Natural killer cell treated with Interleukin-12 subunit alpha and Interleukin-12 subunit beta and Interleukin-15 and Interleukin-18, amount 100 ng/mL, for 72 hours (primary cell): ENCODE measurements around the gene SPOCK3. TPM values are rescaled to one million over a fixed set of nuclear protein-coding genes. Genes with fewer than 3 reads are reported as not detected.
"Not testable (repeated sequence)": the region's sequence is repeated elsewhere in the genome, so short reads cannot be mapped to it uniquely, and the experiment has no call there.

Source experiments
- ATAC-seq, 2 donors: fragments of 150-1000 bp; cut with Tn5 transposase in 1 of 2; sonication (Bioruptor Pico), chemical (Tn5 transposase) in 1 of 2; 2 replicates each; pipeline ENCODE4 v1.10.0; 2021
- DNase-seq: peaks from one replicate; pipeline ENCODE4 v3.0.0; 2022; ENCODE audit warnings: low spot score
- H3K27ac Mint-ChIP-seq, 2 donors: 1 replicate in 1 of 2; 2 replicates in 1 of 2; pipeline ENCODE4 v1.8.0; 2022; ENCODE audit warnings: mixed read lengths in 2 of 2, mild to moderate bottlenecking in 1 of 2, moderate library complexity in 1 of 2
- H3K27me3 Mint-ChIP-seq, 2 donors: 1 replicate in 1 of 2; 2 replicates in 1 of 2; pipeline ENCODE4 v1.8.0; 2022; ENCODE audit warnings: mixed read lengths in 2 of 2
- H3K36me3 Mint-ChIP-seq: one replicate; pipeline ENCODE4 v1.8.0; 2022; ENCODE audit warnings: mixed read lengths
- H3K4me1 Mint-ChIP-seq, 2 donors: 1 replicate in 1 of 2; 2 replicates in 1 of 2; pipeline ENCODE4 v1.8.0; 2022; ENCODE audit warnings: low read depth in 2 of 2, mixed read lengths in 2 of 2, mild to moderate bottlenecking in 1 of 2
- H3K4me3 Mint-ChIP-seq: one replicate; pipeline ENCODE4 v1.8.0; 2022; ENCODE audit warnings: mixed read lengths
- H3K9me3 Mint-ChIP-seq: 2 replicates; pipeline ENCODE4 v1.8.0; 2022; ENCODE audit warnings: mixed read lengths
- total RNA-seq, 2 donors: library from RNA; stranded (reverse); gene quantifications; one replicate each; pipeline ENCODE4 v1.2.3, GENCODE V29; 2022

SPOCK3 gene
- total RNA-seq, 2 donors from 2014 or later: not detected

GRCh38 chr4:166930464-166930863 is 303.8 kb downstream of the SPOCK3 start:
- ATAC-seq: no peak
- Mint-ChIP-seq H3K9me3 (peaks cover 15% of the 10 kb centered on the region), H3K4me3 (no peak overlapping the region), H3K36me3 (no peaks in the 10 kb centered on the region), H3K27me3 (no peaks in the 10 kb centered on the region), H3K27ac (no peak overlapping the region), H3K4me1 (no peaks in the 10 kb centered on the region)
- no peak for DNase-seq

- Mint-ChIP-seq H3K4me1 (no peaks in the 10 kb centered on the region), H3K36me3 (peaks cover 5% of the 10 kb centered on the region), H3K9me3 (peaks cover 20% of the 10 kb centered on the region), H3K4me3 (no peak overlapping the region), H3K27me3 (no peaks in the 10 kb centered on the region), H3K27ac (no peak overlapping the region)
- no peak for DNase-seq
- no peak for ATAC-seq
These were observed 309.9 kb downstream of the SPOCK3 start for GRCh38 chr4:166924424-166924823.

GRCh38 chr4:166913926-166914325 is 320.4 kb downstream of the SPOCK3 start:
- ATAC-seq (no peak), DNase-seq (no peak)
- peaks cover 5% of the 10 kb centered on the region for H3K9me3 Mint-ChIP-seq
- H3K27ac Mint-ChIP-seq: no peak overlapping the region
- no peaks in the 10 kb centered on the region for H3K27me3 Mint-ChIP-seq
- no peaks in the 10 kb centered on the region for H3K4me1 Mint-ChIP-seq
- no peaks in the 10 kb centered on the region for H3K36me3 Mint-ChIP-seq
- H3K4me3 Mint-ChIP-seq: no peak overlapping the region

GRCh38 chr4:166903408-166903807 is 330.9 kb downstream of the SPOCK3 start:
- H3K4me3 Mint-ChIP-seq: no peak overlapping the region
- no peaks in the 10 kb centered on the region for H3K27me3 Mint-ChIP-seq
- no peak for ATAC-seq
- no peaks in the 10 kb centered on the region for H3K36me3 Mint-ChIP-seq
- H3K9me3 Mint-ChIP-seq: peaks cover 18% of the 10 kb centered on the region
- no peak overlapping the region for H3K27ac Mint-ChIP-seq
- no peak for DNase-seq
- no peaks in the 10 kb centered on the region for H3K4me1 Mint-ChIP-seq

- DNase-seq (no peak), ATAC-seq (no peak)
- Mint-ChIP-seq H3K4me3 (no peak overlapping the region), H3K27ac (no peak overlapping the region), H3K36me3 (no peaks in the 10 kb centered on the region), H3K4me1 (no peaks in the 10 kb centered on the region), H3K27me3 (no peaks in the 10 kb centered on the region), H3K9me3 (peaks cover 18% of the 10 kb centered on the region)
These were observed 331.4 kb downstream of the SPOCK3 start for GRCh38 chr4:166902941-166903340.

- DNase-seq (no peak), ATAC-seq (no peak)
- Mint-ChIP-seq H3K27me3 (no peaks in the 10 kb centered on the region), H3K9me3 (peaks cover 19% of the 10 kb centered on the region), H3K36me3 (no peaks in the 10 kb centered on the region), H3K4me1 (no peaks in the 10 kb centered on the region), H3K4me3 (no peak overlapping the region), H3K27ac (no peak overlapping the region)
These were observed 338.0 kb downstream of the SPOCK3 start for GRCh38 chr4:166896254-166896653.

GRCh38 chr4:166895771-166896170 is 338.5 kb downstream of the SPOCK3 start:
- Mint-ChIP-seq H3K27me3 (no peaks in the 10 kb centered on the region), H3K36me3 (no peaks in the 10 kb centered on the region)
- no peak for DNase-seq

GRCh38 chr4:166887457-166887856 is 346.8 kb downstream of the SPOCK3 start:
- no peak for ATAC-seq

More at GRCh38 chr4:166895771-166896170, 338.5 kb downstream of the SPOCK3 start:
- Mint-ChIP-seq H3K4me3 (no peak overlapping the region), H3K9me3 (peaks cover 18% of the 10 kb centered on the region), H3K4me1 (no peaks in the 10 kb centered on the region), H3K27ac (no peak overlapping the region)
- no peak for ATAC-seq

GRCh38 chr4:166886718-166887117 is 347.6 kb downstream of the SPOCK3 start:
- ATAC-seq (no peak), DNase-seq (no peak)
- peaks cover 4% of the 10 kb centered on the region for H3K9me3 Mint-ChIP-seq
- no peaks in the 10 kb centered on the region for H3K27me3 Mint-ChIP-seq
- no peak overlapping the region for H3K4me3 Mint-ChIP-seq
- no peaks in the 10 kb centered on the region for H3K36me3 Mint-ChIP-seq
- no peaks in the 10 kb centered on the region for H3K4me1 Mint-ChIP-seq
- no peak overlapping the region for H3K27ac Mint-ChIP-seq

More at GRCh38 chr4:166887457-166887856, 346.8 kb downstream of the SPOCK3 start:
- peaks cover 4% of the 10 kb centered on the region for H3K9me3 Mint-ChIP-seq
- no peaks in the 10 kb centered on the region for H3K4me1 Mint-ChIP-seq
- no peaks in the 10 kb centered on the region for H3K36me3 Mint-ChIP-seq
- no peak overlapping the region for H3K4me3 Mint-ChIP-seq
- no peaks in the 10 kb centered on the region for H3K27me3 Mint-ChIP-seq
- no peak overlapping the region for H3K27ac Mint-ChIP-seq
- DNase-seq: no peak

GRCh38 chr4:166882221-166882620 is 352.1 kb downstream of the SPOCK3 start:
- Mint-ChIP-seq H3K27ac (no peak overlapping the region), H3K27me3 (no peaks in the 10 kb centered on the region), H3K9me3 (peaks cover 5% of the 10 kb centered on the region), H3K4me3 (no peak overlapping the region), H3K36me3 (no peaks in the 10 kb centered on the region), H3K4me1 (no peaks in the 10 kb centered on the region)
- DNase-seq (no peak), ATAC-seq (no peak)

GRCh38 chr4:166875821-166876220 is 358.5 kb downstream of the SPOCK3 start:
- Mint-ChIP-seq H3K27ac (no peak overlapping the region), H3K27me3 (no peaks in the 10 kb centered on the region), H3K4me1 (no peaks in the 10 kb centered on the region), H3K9me3 (peaks cover 16% of the 10 kb centered on the region), H3K4me3 (no peak overlapping the region), H3K36me3 (no peaks in the 10 kb centered on the region)
- DNase-seq (no peak), ATAC-seq (no peak)

- ATAC-seq (no peak), DNase-seq (no peak)
- peaks cover 9% of the 10 kb centered on the region for H3K36me3 Mint-ChIP-seq
- H3K27ac Mint-ChIP-seq: no peak overlapping the region
- H3K9me3 Mint-ChIP-seq: peaks cover 14% of the 10 kb centered on the region
- no peak overlapping the region for H3K4me3 Mint-ChIP-seq
- H3K4me1 Mint-ChIP-seq: no peaks in the 10 kb centered on the region
- H3K27me3 Mint-ChIP-seq: no peaks in the 10 kb centered on the region
These were observed 372.3 kb downstream of the SPOCK3 start for GRCh38 chr4:166862032-166862431.

GRCh38 chr4:166850398-166850797 is 383.9 kb downstream of the SPOCK3 start:
- not testable (repeated sequence) for H3K36me3 Mint-ChIP-seq, H3K4me3 Mint-ChIP-seq, H3K4me1 Mint-ChIP-seq, ATAC-seq, H3K27me3 Mint-ChIP-seq, DNase-seq, H3K27ac Mint-ChIP-seq, H3K9me3 Mint-ChIP-seq

- H3K36me3 Mint-ChIP-seq: no peaks in the 10 kb centered on the region
- H3K27me3 Mint-ChIP-seq: no peaks in the 10 kb centered on the region
- ATAC-seq (no peak), DNase-seq (no peak)
- no peak overlapping the region for H3K27ac Mint-ChIP-seq
- no peaks in the 10 kb centered on the region for H3K4me1 Mint-ChIP-seq
- H3K4me3 Mint-ChIP-seq: no peak overlapping the region
- H3K9me3 Mint-ChIP-seq: peaks cover under 1% of the 10 kb centered on the region
These were observed 387.4 kb downstream of the SPOCK3 start for GRCh38 chr4:166846939-166847338.

GRCh38 chr4:166842795-166843261 is 391.5 kb downstream of the SPOCK3 start:
- H3K4me3 Mint-ChIP-seq: no peak overlapping the region
- H3K27ac Mint-ChIP-seq: no peak overlapping the region
- DNase-seq: peak; percentile 56
- no peaks in the 10 kb centered on the region for H3K27me3 Mint-ChIP-seq
- H3K9me3 Mint-ChIP-seq: peaks cover 12% of the 10 kb centered on the region
- no peaks in the 10 kb centered on the region for H3K4me1 Mint-ChIP-seq
- no peak for ATAC-seq
- peaks cover 10% of the 10 kb centered on the region for H3K36me3 Mint-ChIP-seq
